Stomach (tissue), 4 donors: ENCODE results near the gene CROT.

Experiments
- CTCF ChIP-seq, 7 experiments: fragments of 450-650 bp in 4 of 7; fragments of 200-600 bp in 3 of 7; sonication (generic) in 3 of 7; IDR thresholded peaks; one replicate each; pipeline ENCODE4 v1.5.1; 2016 to 2019; ENCODE audit warnings: antibody characterized with exemption in 7 of 7, control low read depth in 2 of 7, mild to moderate bottlenecking in 1 of 7
- EP300 ChIP-seq: sonication (generic); formaldehyde crosslinking; IDR thresholded peaks from one replicate; pipeline ENCODE4 v1.6.1; 2017; ENCODE audit warnings: antibody characterized with exemption
- POLR2AphosphoS5 ChIP-seq, 3 donors: sonication (generic); formaldehyde crosslinking; IDR thresholded peaks; one replicate each; pipeline ENCODE4 v1.6.1; 2016; ENCODE audit warnings: antibody characterized with exemption in 3 of 3

- no peak for TF ChIP-seq CTCF (IDR thresholded peaks at IDR 0.05)
- no peak for TF ChIP-seq POLR2AphosphoS5 (IDR thresholded peaks at IDR 0.05)
- TF ChIP-seq EP300: no peak
Measured at GRCh38 chr7:87427288-87427687, 81.8 kb downstream of the CROT start.
